CD4-positive, CD25-positive, alpha-beta regulatory T cell (primary cell): ENCODE data around the gene MDM1. TPM values are rescaled to one million over a fixed set of nuclear protein-coding genes. Genes with fewer than 3 reads are reported as not detected.

Experiments
- ATAC-seq, 2 donors: fragments of 150-1000 bp; cut with Tn5 transposase; one replicate each; pipeline ENCODE4 v1.10.0; 2021; ENCODE audit warnings: low read depth in 2 of 2, moderate number of reproducible peaks in 2 of 2, moderate library complexity in 1 of 2
- DNase-seq, 3 donors: peaks; one replicate each; pipeline versions ENCODE4 v3.0.0 to v3.0.0-alpha.2; 2012 to 2022; ENCODE audit warnings: mixed read lengths in 1 of 3
- H3K27ac ChIP-seq: one replicate; pipeline ENCODE4 v1.7.0; 2013; ENCODE audit warnings: mild to moderate bottlenecking, low read length; ENCODE audit not compliant: insufficient read depth, poor library complexity, severe bottlenecking
- H3K27me3 ChIP-seq: one replicate; pipeline ENCODE4 v1.7.0; 2013; ENCODE audit warnings: low read length; ENCODE audit not compliant: control insufficient read depth, insufficient read depth
- H3K36me3 ChIP-seq: one replicate; pipeline ENCODE4 v1.7.0; 2013; ENCODE audit warnings: mild to moderate bottlenecking, low read length, moderate library complexity; ENCODE audit not compliant: control insufficient read depth, insufficient read depth
- H3K4me1 ChIP-seq: 2 replicates; pipeline ENCODE4 v1.7.0; 2013; ENCODE audit warnings: mild to moderate bottlenecking, low read length; ENCODE audit not compliant: insufficient read depth, control insufficient read depth, poor library complexity, severe bottlenecking
- H3K4me3 ChIP-seq: one replicate; pipeline ENCODE4 v1.7.0; 2013; ENCODE audit warnings: low read depth, mild to moderate bottlenecking, low read length, moderate library complexity
- H3K9me3 ChIP-seq, 2 experiments: 1 replicate in 1 of 2; 2 replicates in 1 of 2; pipeline ENCODE4 v1.7.0; 2013; ENCODE audit warnings: low read length in 2 of 2, mild to moderate bottlenecking in 1 of 2, moderate library complexity in 1 of 2; ENCODE audit not compliant: control insufficient read depth in 2 of 2
- H3K27ac Mint-ChIP-seq, 3 donors: one replicate each; pipeline ENCODE4 v1.8.0; 2020 to 2022; ENCODE audit warnings: mild to moderate bottlenecking in 3 of 3, mixed read lengths in 3 of 3, moderate library complexity in 2 of 3
- H3K27me3 Mint-ChIP-seq: one replicate; pipeline ENCODE4 v1.8.0; 2022; ENCODE audit warnings: mild to moderate bottlenecking, mixed read lengths
- H3K36me3 Mint-ChIP-seq: one replicate; pipeline ENCODE4 v1.8.0; 2020; ENCODE audit warnings: mixed read lengths
- H3K4me1 Mint-ChIP-seq, 4 donors: one replicate each; pipeline ENCODE4 v1.8.0; 2020 to 2022; ENCODE audit warnings: mixed read lengths in 4 of 4, mild to moderate bottlenecking in 1 of 4
- H3K4me3 Mint-ChIP-seq, 4 donors: one replicate each; pipeline ENCODE4 v1.8.0; 2020 to 2022; ENCODE audit warnings: mild to moderate bottlenecking in 4 of 4, mixed read lengths in 4 of 4, moderate library complexity in 3 of 4
- H3K9me3 Mint-ChIP-seq, 7 donors: one replicate each; pipeline ENCODE4 v1.8.0; 2020 to 2022; ENCODE audit warnings: mixed read lengths in 7 of 7, mild to moderate bottlenecking in 3 of 7, moderate library complexity in 2 of 7
- polyA plus RNA-seq, 4 donors: library from polyadenylated mRNA; unstranded; fragments of 300-500 nt; fragmentation: Illumina TruSeq; gene quantifications; one replicate each; pipeline ENCODE4 v1.2.3, GENCODE V29; 2021
- total RNA-seq: library from RNA; stranded (reverse); gene quantifications from one replicate; pipeline ENCODE4 v1.2.3, GENCODE V29; 2022

Gene MDM1
- total and polyA plus RNA-seq, 5 donors from 2014 or later = 13.4 to 21.2 (median 16.4) TPM

GRCh38 chr12:68250454-68250853 lies 81.7 kb downstream of the MDM1 start:
- Mint-ChIP-seq H3K27me3 (peaks cover 19% of the 10 kb centered on the region), H3K36me3 (no peaks in the 10 kb centered on the region), H3K9me3 (peaks cover 0 to 2% (median 0%) of the 10 kb centered on the region in 7 donors), H3K4me1 (no peaks in the 10 kb centered on the region), H3K4me3 (no peak overlapping the region), H3K27ac (no peak overlapping the region)
- no peaks in the 10 kb centered on the region for H3K36me3 ChIP-seq
- H3K9me3 ChIP-seq = no peaks in the 10 kb centered on the region
- no peak for ATAC-seq
- no peak for DNase-seq
- H3K4me3 ChIP-seq = no peak overlapping the region
- H3K27ac ChIP-seq = no peak overlapping the region
- peaks cover 5% of the 10 kb centered on the region for H3K27me3 ChIP-seq
- no peaks in the 10 kb centered on the region for H3K4me1 ChIP-seq

- Mint-ChIP-seq H3K27ac (no peak overlapping the region), H3K27me3 (peaks cover 25% of the 10 kb centered on the region), H3K4me1 (no peaks in the 10 kb centered on the region), H3K9me3 (peaks cover 0 to 2% (median 0%) of the 10 kb centered on the region in 7 donors), H3K36me3 (no peaks in the 10 kb centered on the region), H3K4me3 (no peak overlapping the region)
- no peak overlapping the region for H3K27ac ChIP-seq
- DNase-seq (no peak), ATAC-seq (no peak)
- no peak overlapping the region for H3K4me3 ChIP-seq
- H3K9me3 ChIP-seq = no peaks in the 10 kb centered on the region
- H3K27me3 ChIP-seq = peaks cover 5% of the 10 kb centered on the region
- H3K4me1 ChIP-seq = no peaks in the 10 kb centered on the region
- H3K36me3 ChIP-seq = no peaks in the 10 kb centered on the region
Measured at GRCh38 chr12:68247785-68248184, 84.4 kb downstream of the MDM1 start.

- Mint-ChIP-seq H3K36me3 (no peaks in the 10 kb centered on the region), H3K27ac (peak overlapping the region in 1 of 3 donors; percentile 45), H3K27me3 (peaks cover 19% of the 10 kb centered on the region), H3K4me3 (no peak overlapping the region), H3K4me1 (peaks cover 0 to 5% (median under 1%) of the 10 kb centered on the region in 4 donors), H3K9me3 (peaks cover 0 to 2% (median 0%) of the 10 kb centered on the region in 7 donors)
- ATAC-seq = no peak
- Histone ChIP-seq H3K4me3 (no peak overlapping the region), H3K27ac (no peak overlapping the region), H3K9me3 (no peaks in the 10 kb centered on the region), H3K27me3 (peaks cover 3% of the 10 kb centered on the region), H3K4me1 (peaks cover 3% of the 10 kb centered on the region), H3K36me3 (no peaks in the 10 kb centered on the region)
- DNase-seq = no peak
Measured at GRCh38 chr12:68246350-68246749, 85.8 kb downstream of the MDM1 start.

GRCh38 chr12:68245180-68246021 lies 86.8 kb downstream of the MDM1 start:
- H3K4me1 ChIP-seq = peaks cover 11% of the 10 kb centered on the region
- H3K9me3 Mint-ChIP-seq = peaks cover 0 to 2% (median 0%) of the 10 kb centered on the region in 7 donors
- H3K4me1 Mint-ChIP-seq = peaks cover 7 to 15% (median 9%) of the 10 kb centered on the region in 4 donors
- DNase-seq (no peak), ATAC-seq (no peak)
- H3K4me3 ChIP-seq = no peak overlapping the region
- H3K27ac Mint-ChIP-seq = no peak overlapping the region
- H3K36me3 ChIP-seq = no peaks in the 10 kb centered on the region
- no peaks in the 10 kb centered on the region for H3K9me3 ChIP-seq
- no peaks in the 10 kb centered on the region for H3K36me3 Mint-ChIP-seq
- H3K27ac ChIP-seq = no peak overlapping the region
- peaks cover 3% of the 10 kb centered on the region for H3K27me3 ChIP-seq
- H3K27me3 Mint-ChIP-seq = peaks cover 19% of the 10 kb centered on the region
- H3K4me3 Mint-ChIP-seq = peak overlapping the region in 1 of 4 donors; percentile 39

Other genes starting within 250 kb of the MDM1 start
- 15.0 TPM for gene IFNG, start 172.6 kb downstream of the MDM1 start, total RNA-seq
- 1 to 10 TPM in 1 of 4 donors, under 1 TPM in 3; 0.83 to 3.2 (median 0.89) TPM for gene IFNG, start 172.6 kb downstream of the MDM1 start, polyA plus RNA-seq
- not detected for gene IL26, start 106.6 kb downstream of the MDM1 start, total RNA-seq
- under 1 TPM in 2 of 4 donors, not detected in 2; 0.17 to 0.71 TPM for gene IL26, start 106.6 kb downstream of the MDM1 start, polyA plus RNA-seq
- not detected for gene IL22, start 78.8 kb downstream of the MDM1 start, total RNA-seq
- not detected for gene IL22, start 78.8 kb downstream of the MDM1 start, polyA plus RNA-seq